GM23338 (cell line): ENCODE results near the gene SCIN.

Source experiments
- EZH2 ChIP-seq: fragments of 200-600 bp; sonication (generic); IDR thresholded peaks from one replicate; pipeline ENCODE4 v1.8.0; 2017; ENCODE audit warnings: antibody characterized with exemption, mild to moderate bottlenecking, low read depth; ENCODE audit not compliant: unreplicated experiment
- JUNB ChIP-seq: IDR thresholded peaks from one replicate; pipeline ENCODE4 v1.6.1; 2016; ENCODE audit warnings: antibody characterized with exemption; ENCODE audit not compliant: unreplicated experiment
- TF ChIP-seq, protein P1 (sequence below), 2 experiments: fragments of 200-600 bp in 1 of 2; sonication (generic) in 1 of 2; conservative IDR thresholded peaks; 2 replicates each; pipeline versions ENCODE4 v1.5.1 to v1.6.1; 2016 to 2017; ENCODE audit warnings: antibody characterized with exemption in 2 of 2, low read depth in 2 of 2, mild to moderate bottlenecking in 2 of 2, moderate library complexity in 1 of 2
- TF ChIP-seq, protein P2 (sequence below): IDR thresholded peaks from one replicate; pipeline ENCODE4 v1.6.1; 2018; ENCODE audit warnings: antibody characterized with exemption; ENCODE audit not compliant: unreplicated experiment

DNA sequence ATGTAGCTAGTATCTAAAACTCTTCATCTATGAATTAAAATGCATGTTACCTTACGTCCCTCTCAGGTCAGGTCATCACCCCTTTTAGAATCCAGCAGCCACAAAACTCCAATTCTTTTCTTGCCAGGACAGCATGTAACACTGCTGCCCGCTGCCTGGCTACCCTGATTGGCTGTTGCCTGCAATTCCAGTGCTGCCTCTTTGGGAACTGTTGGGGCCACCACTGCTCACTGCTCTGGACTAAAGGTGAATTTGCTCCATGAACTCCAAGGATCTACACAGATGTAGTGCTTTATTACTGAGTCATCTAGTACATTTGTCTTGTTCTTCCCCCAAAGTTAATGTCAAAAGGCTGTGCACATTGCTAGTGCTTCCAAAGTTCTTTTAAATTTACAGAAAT is 40.4 kb downstream of the SCIN start:
- TF ChIP-seq, protein P1, sequence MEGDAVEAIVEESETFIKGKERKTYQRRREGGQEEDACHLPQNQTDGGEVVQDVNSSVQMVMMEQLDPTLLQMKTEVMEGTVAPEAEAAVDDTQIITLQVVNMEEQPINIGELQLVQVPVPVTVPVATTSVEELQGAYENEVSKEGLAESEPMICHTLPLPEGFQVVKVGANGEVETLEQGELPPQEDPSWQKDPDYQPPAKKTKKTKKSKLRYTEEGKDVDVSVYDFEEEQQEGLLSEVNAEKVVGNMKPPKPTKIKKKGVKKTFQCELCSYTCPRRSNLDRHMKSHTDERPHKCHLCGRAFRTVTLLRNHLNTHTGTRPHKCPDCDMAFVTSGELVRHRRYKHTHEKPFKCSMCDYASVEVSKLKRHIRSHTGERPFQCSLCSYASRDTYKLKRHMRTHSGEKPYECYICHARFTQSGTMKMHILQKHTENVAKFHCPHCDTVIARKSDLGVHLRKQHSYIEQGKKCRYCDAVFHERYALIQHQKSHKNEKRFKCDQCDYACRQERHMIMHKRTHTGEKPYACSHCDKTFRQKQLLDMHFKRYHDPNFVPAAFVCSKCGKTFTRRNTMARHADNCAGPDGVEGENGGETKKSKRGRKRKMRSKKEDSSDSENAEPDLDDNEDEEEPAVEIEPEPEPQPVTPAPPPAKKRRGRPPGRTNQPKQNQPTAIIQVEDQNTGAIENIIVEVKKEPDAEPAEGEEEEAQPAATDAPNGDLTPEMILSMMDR (conservative IDR thresholded peaks at IDR 0.05; ENCODE audit: low read depth in 2 of 2), result no peak
- TF ChIP-seq, protein P2, sequence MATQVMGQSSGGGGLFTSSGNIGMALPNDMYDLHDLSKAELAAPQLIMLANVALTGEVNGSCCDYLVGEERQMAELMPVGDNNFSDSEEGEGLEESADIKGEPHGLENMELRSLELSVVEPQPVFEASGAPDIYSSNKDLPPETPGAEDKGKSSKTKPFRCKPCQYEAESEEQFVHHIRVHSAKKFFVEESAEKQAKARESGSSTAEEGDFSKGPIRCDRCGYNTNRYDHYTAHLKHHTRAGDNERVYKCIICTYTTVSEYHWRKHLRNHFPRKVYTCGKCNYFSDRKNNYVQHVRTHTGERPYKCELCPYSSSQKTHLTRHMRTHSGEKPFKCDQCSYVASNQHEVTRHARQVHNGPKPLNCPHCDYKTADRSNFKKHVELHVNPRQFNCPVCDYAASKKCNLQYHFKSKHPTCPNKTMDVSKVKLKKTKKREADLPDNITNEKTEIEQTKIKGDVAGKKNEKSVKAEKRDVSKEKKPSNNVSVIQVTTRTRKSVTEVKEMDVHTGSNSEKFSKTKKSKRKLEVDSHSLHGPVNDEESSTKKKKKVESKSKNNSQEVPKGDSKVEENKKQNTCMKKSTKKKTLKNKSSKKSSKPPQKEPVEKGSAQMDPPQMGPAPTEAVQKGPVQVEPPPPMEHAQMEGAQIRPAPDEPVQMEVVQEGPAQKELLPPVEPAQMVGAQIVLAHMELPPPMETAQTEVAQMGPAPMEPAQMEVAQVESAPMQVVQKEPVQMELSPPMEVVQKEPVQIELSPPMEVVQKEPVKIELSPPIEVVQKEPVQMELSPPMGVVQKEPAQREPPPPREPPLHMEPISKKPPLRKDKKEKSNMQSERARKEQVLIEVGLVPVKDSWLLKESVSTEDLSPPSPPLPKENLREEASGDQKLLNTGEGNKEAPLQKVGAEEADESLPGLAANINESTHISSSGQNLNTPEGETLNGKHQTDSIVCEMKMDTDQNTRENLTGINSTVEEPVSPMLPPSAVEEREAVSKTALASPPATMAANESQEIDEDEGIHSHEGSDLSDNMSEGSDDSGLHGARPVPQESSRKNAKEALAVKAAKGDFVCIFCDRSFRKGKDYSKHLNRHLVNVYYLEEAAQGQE, result no peak
- TF ChIP-seq JUNB, result no peak
- no peak for TF ChIP-seq EZH2
